ENCODE data around the gene ARID2.
A peak's percentile ranks its signal among the peaks of the same experiment; 100 is the strongest.

Gene ARID2

DNA sequence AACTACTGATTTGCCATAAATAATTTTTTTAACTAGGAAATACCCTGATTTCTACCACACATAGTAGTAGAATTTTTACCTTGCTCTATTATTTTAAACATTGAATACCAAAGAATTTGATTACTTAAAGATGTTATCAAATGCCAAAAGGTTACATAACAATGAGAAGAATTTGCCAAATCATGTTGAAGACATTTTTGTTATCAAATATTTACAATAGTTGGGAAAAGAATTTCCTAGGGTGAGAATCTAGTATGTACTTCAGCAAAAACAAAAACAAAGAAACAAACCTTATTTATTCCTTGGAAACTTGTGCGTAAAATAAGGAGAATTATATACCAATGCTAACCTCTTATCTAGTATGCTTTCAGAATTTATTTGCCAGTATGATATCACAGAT, 153.7 kb downstream of the ARID2 start:
- no peak for DNase-seq (ENCODE audit: low read depth)
- TF ChIP-seq CTCF (IDR thresholded peaks at IDR 0.05; ENCODE audit: control insufficient read depth, extremely low read depth, insufficient read depth) = no peak
- H3K4me3 ChIP-seq (ENCODE audit: low read depth, low read length) = no peak overlapping the region

DNA sequence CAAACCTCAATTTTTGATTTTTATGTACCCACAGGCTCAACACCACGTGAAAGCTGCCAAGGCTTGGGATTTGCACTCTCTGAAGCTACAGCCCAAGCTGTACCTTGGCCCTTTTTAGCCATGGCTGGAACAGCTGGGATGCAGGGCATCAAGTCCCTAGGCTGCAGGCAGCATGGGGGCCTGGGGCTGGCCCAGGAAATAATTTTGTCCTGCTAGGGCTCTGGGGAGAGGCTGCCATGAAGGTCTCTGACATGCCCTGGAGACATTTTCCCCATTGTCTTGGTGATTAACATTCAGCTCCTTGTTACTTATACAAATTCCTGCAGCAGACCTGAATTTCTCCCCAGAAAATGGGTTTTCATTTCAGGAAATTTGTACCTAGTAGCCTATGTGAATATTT, 157.2 kb downstream of the ARID2 start:
- no peak overlapping the region for H3K4me3 ChIP-seq (ENCODE audit: low read depth, low read length)
- no peak for DNase-seq (ENCODE audit: low read depth)
- TF ChIP-seq CTCF (IDR thresholded peaks at IDR 0.05; ENCODE audit: control insufficient read depth, extremely low read depth, insufficient read depth) = no peak

DNA sequence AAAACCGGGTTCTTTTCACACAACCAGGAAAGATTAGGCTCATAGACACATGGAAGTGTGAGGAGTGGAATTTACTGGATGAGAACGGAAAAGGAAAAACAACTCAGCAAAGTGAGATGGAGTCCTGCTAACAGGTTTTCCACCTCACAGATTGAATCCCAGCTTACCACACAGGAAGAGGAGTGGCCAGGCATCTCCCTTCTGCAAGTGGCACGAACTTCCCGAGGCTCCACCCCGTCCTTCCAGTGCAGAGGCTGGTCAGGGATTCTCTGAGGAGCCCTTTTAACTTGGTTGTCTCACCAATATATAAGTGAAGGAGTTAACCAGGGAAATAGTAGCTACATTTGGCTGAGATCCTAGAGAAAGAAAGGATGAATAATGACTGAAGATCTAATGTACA, 158.0 kb downstream of the ARID2 start:
- DNase-seq (ENCODE audit: low read depth) = no peak
- no peak for TF ChIP-seq CTCF (IDR thresholded peaks at IDR 0.05; ENCODE audit: control insufficient read depth, extremely low read depth, insufficient read depth)
- H3K4me3 ChIP-seq (ENCODE audit: low read depth, low read length) = no peak overlapping the region

DNA sequence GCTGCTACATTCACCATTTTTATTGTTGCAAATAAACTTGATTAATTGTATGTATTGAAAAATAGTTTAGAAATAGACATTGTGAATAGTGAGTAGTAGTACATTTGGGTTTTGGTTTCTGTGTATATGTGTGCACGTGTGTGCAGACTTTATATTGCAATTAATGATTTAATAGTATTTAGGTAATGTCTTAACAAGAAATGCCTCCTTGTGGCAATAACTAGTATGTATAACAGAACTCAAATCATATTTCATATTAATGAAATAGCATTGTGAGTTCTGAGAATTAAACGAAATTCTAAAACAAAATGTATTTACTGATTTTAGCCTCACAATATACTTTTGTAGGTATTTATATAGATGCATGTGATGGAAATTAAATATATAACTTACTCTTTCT, 160.8 kb downstream of the ARID2 start:
- H3K4me3 ChIP-seq (ENCODE audit: low read depth, low read length) = no peak overlapping the region
- peak; percentile 25; the same call in 1 of the 2 replicates for TF ChIP-seq CTCF (IDR thresholded peaks at IDR 0.05; ENCODE audit: control insufficient read depth, extremely low read depth, insufficient read depth)
- peak; percentile 14 for DNase-seq (ENCODE audit: low read depth)

DNA sequence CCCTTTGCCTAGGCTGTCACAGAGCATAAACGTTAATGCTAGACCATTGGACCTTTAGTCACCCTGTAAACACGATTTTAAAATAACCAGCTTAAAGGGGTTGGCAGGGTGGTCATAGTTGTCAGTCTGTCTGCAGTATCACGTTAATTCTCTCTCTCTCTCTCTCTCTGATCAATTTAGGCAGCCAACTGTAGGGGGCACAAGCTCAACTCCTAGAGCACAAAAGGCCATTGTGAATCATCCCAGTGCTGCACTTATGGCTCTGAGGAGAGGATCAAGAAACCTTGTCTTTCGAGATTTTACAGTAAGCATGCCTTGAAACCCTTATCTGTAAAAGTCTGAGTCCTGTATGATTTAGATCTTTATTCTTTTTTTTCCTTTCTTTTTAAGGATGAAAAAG, 163.7 kb downstream of the ARID2 start:
- H3K4me3 ChIP-seq (ENCODE audit: low read depth, low read length) = no peak overlapping the region
- no peak for DNase-seq (ENCODE audit: low read depth)
- TF ChIP-seq CTCF (IDR thresholded peaks at IDR 0.05; ENCODE audit: control insufficient read depth, extremely low read depth, insufficient read depth) = peak; percentile 20; the same call in 1 of the 2 replicates

GRCh38 chr12:45895961-45896360, 166.5 kb downstream of the ARID2 start:
- TF ChIP-seq CTCF (IDR thresholded peaks at IDR 0.05; ENCODE audit: control insufficient read depth, extremely low read depth, insufficient read depth) = no peak
- no peak overlapping the region for H3K4me3 ChIP-seq (ENCODE audit: low read depth, low read length)
- no peak for DNase-seq (ENCODE audit: low read depth)

DNA sequence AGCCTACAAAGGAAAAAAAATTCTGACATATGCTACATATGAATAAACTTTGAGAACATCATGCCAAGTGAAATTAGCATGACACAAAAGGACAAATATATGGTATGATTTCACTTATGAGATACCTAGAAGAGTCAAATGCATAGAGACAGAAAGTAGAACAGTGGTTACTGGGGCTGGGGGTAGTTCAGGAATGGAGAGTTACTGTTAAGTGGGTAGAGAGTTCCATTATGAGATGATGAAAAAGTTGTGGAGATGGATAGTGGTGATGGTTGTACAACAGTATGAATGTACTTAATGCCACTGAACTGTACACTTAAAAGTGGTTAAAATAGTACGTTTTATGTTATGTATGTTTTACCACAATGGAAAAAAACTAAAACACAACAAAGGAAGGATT, 168.6 kb downstream of the ARID2 start:
- DNase-seq (ENCODE audit: low read depth) = no peak
- TF ChIP-seq CTCF (IDR thresholded peaks at IDR 0.05; ENCODE audit: control insufficient read depth, extremely low read depth, insufficient read depth) = no peak
- no peak overlapping the region for H3K4me3 ChIP-seq (ENCODE audit: low read depth, low read length)
